HUDEP-2 (cell line): ENCODE data around the gene IFIT1B.
"Not testable (repeated sequence)": the region's sequence is repeated elsewhere in the genome, so short reads cannot be mapped to it uniquely, and the experiment has no call there.

ENCODE experiments used
- DNase-seq, 76 experiments: peaks; one replicate each; lab custom pipeline; 2025; ENCODE audit not compliant: unreplicated experiment in 76 of 76; lab: John Stamatoyannopoulos, UW

Gene IFIT1B

GRCh38 chr10:89373916-89374711 is 3.7 kb upstream of the IFIT1B start:
- DNase-seq = peak in 67 of 76 experiments; percentile 9 to 86 (median 54)

GRCh38 chr10:89374713-89375141 is 3.1 kb upstream of the IFIT1B start:
- DNase-seq = peak in 70 of 76 experiments; percentile 12 to 84 (median 56)

GRCh38 chr10:89379103-89379502 is 1.2 kb downstream of the IFIT1B start:
- DNase-seq = no peak

- no peak for DNase-seq
These were observed 4.9 kb downstream of the IFIT1B start for GRCh38 chr10:89382757-89383156.

- DNase-seq = no peak
These were observed 6.9 kb downstream of the IFIT1B start for GRCh38 chr10:89384474-89385340.

GRCh38 chr10:89388806-89389205 is 10.9 kb downstream of the IFIT1B start:
- DNase-seq = no peak

GRCh38 chr10:89389254-89389653 is 11.4 kb downstream of the IFIT1B start:
- peak in 13 of 76 experiments; percentile 5 to 40 (median 11) for DNase-seq

- peak in 43 of 76 experiments; percentile 5 to 68 (median 28) for DNase-seq
These were observed 12.8 kb downstream of the IFIT1B start for GRCh38 chr10:89390476-89391225.

- DNase-seq = not testable (repeated sequence)
These were observed 13.3 kb downstream of the IFIT1B start for GRCh38 chr10:89391226-89391576.

- peak in 25 of 76 experiments; percentile 2 to 59 (median 29) for DNase-seq
These were observed 14.3 kb downstream of the IFIT1B start, which contains the start of gene IFIT1 for GRCh38 chr10:89391907-89392756. IFIT1 (plus strand) TSS chr10:89392623; CDS start chr10:89392713, 90 bp downstream.

- DNase-seq = no peak
These were observed 15.1 kb downstream of the IFIT1B start for GRCh38 chr10:89392974-89393373.

- DNase-seq = no peak
These were observed 16.0 kb downstream of the IFIT1B start for GRCh38 chr10:89393898-89394297.

GRCh38 chr10:89395141-89395540 is 17.3 kb downstream of the IFIT1B start:
- DNase-seq = no peak

GRCh38 chr10:89398003-89398749 is 20.3 kb downstream of the IFIT1B start:
- no peak for DNase-seq

GRCh38 chr10:89399956-89400355 is 22.1 kb downstream of the IFIT1B start:
- no peak for DNase-seq

- DNase-seq = peak in 2 of 76 experiments; percentile 25 to 28
These were observed 25.2 kb downstream of the IFIT1B start for GRCh38 chr10:89403043-89403442.

GRCh38 chr10:89404104-89405047 is 26.5 kb downstream of the IFIT1B start:
- DNase-seq = peak in 1 of 76 experiments; percentile 19

- not testable (repeated sequence) for DNase-seq
These were observed 28.3 kb downstream of the IFIT1B start for GRCh38 chr10:89406178-89406577.
